NK-92 (cell line): ENCODE measurements around the gene MEIG1.
"Not testable (repeated sequence)": the region's sequence is repeated elsewhere in the genome, so short reads cannot be mapped to it uniquely, and the experiment has no call there.

Experiments used
- DNase-seq: peaks from one replicate; lab custom pipeline; 2025; ENCODE audit not compliant: unreplicated experiment; lab: John Stamatoyannopoulos, UW

Gene MEIG1

GRCh38 chr10:14959221-14960057 is at the start of gene MEIG1:
TSS of gene MEIG1 (plus strand) at chr10:14959388. CDS start at chr10:14966469, 7,081 bp downstream.
- DNase-seq = peak; percentile 70

- DNase-seq = no peak
Measured at GRCh38 chr10:14910953-14911352, 48.2 kb upstream of the MEIG1 start.

- DNase-seq = no peak
Measured at GRCh38 chr10:14911801-14912200, 47.4 kb upstream of the MEIG1 start.

- DNase-seq = no peak
Measured at GRCh38 chr10:14916600-14916999, 42.6 kb upstream of the MEIG1 start.

GRCh38 chr10:14917827-14918226 is 41.4 kb upstream of the MEIG1 start:
- no peak for DNase-seq

GRCh38 chr10:14918964-14919363 is 40.2 kb upstream of the MEIG1 start:
- no peak for DNase-seq

GRCh38 chr10:14924013-14924412 is 35.2 kb upstream of the MEIG1 start:
- DNase-seq = no peak

GRCh38 chr10:14925268-14925667 is 33.9 kb upstream of the MEIG1 start:
- DNase-seq = no peak

GRCh38 chr10:14926061-14926470 is 33.1 kb upstream of the MEIG1 start:
- DNase-seq = no peak

- no peak for DNase-seq
Measured at GRCh38 chr10:14926722-14927416, 32.3 kb upstream of the MEIG1 start.

GRCh38 chr10:14930610-14931009 is 28.6 kb upstream of the MEIG1 start:
- no peak for DNase-seq

GRCh38 chr10:14936584-14936983 is 22.6 kb upstream of the MEIG1 start:
- no peak for DNase-seq

GRCh38 chr10:14938971-14939370 is 20.2 kb upstream of the MEIG1 start:
- DNase-seq = not testable (repeated sequence)

GRCh38 chr10:14942147-14942949 is 16.8 kb upstream of the MEIG1 start:
- DNase-seq = not testable (repeated sequence)

GRCh38 chr10:14942950-14943338 is 16.2 kb upstream of the MEIG1 start:
- DNase-seq = not testable (repeated sequence)

- no peak for DNase-seq
Measured at GRCh38 chr10:14945108-14945507, 14.1 kb upstream of the MEIG1 start.

GRCh38 chr10:14947268-14947667 is 11.9 kb upstream of the MEIG1 start:
- no peak for DNase-seq

- DNase-seq = no peak
Measured at GRCh38 chr10:14949291-14949690, 9.9 kb upstream of the MEIG1 start.

GRCh38 chr10:14952851-14953423 is 6.3 kb upstream of the MEIG1 start:
- no peak for DNase-seq

- no peak for DNase-seq
Measured at GRCh38 chr10:14953424-14954000, 5.7 kb upstream of the MEIG1 start.
